ENCODE measurements around the gene ELFN2. TPM values are rescaled to one million over a fixed set of nuclear protein-coding genes. Genes with fewer than 3 reads are reported as not detected.

The ELFN2 gene
- total and polyA plus RNA-seq, 2 of the 13 experiments (the other 11 are each of a cell fraction or from before 2014, with no cell fraction given): 0.01 TPM; not detected in 1

GRCh38 chr22:37426706-37427134 lies 559 bp downstream of the ELFN2 start:
- no peak overlapping the region for H3K4me3 ChIP-seq (replicated peaks in 1 of 3; ENCODE audit: insufficient read depth in 1 of 3, low read depth in 2 of 3, low read length in 3 of 3)
- H3K9me3 ChIP-seq (ENCODE audit: low read length): no peaks in the 10 kb centered on the region
- no TSS peak for BruUV-seq (replicated peaks)
- CTCF ChIA-PET (ENCODE audit: low intra/inter-chr PET ratio, low total read pairs): no interaction called here
- no peak overlapping the region for H3K9ac ChIP-seq (ENCODE audit: insufficient read depth, low read depth, low read length)
- POLR2A ChIA-PET: no interaction called here
- H3K4me1 ChIP-seq (ENCODE audit: insufficient read depth, low read length): peaks cover 7% of the 10 kb centered on the region
- H4K20me1 ChIP-seq (ENCODE audit: insufficient read depth, low read length): peaks cover 7% of the 10 kb centered on the region; the same call in 1 of the 2 replicates
- H3K27ac ChIP-seq (ENCODE audit: extremely low read length, insufficient read depth, low read length): no peak overlapping the region
- FAIRE-seq (no peak), DNase-seq (ENCODE audit: low spot score) (no peak), ATAC-seq (no peak)
- H3K27me3 ChIP-seq (ENCODE audit: control insufficient read depth in 1 of 2, insufficient read depth in 2 of 2, low read length in 2 of 2): peaks cover 15 to 62% of the 10 kb centered on the region in 2 experiments
- no peaks in the 10 kb centered on the region for H3K36me3 ChIP-seq (replicated peaks in 1 of 2; ENCODE audit: control insufficient read depth in 1 of 2, insufficient read depth in 2 of 2, low read length in 2 of 2)
- no peaks in the 10 kb centered on the region for H3K79me2 ChIP-seq (ENCODE audit: insufficient read depth, low read length)
- H3K4me2 ChIP-seq (ENCODE audit: low read depth, low read length): no peak overlapping the region
- TF ChIP-seq RELA (CRISPR knock-in tag; IDR thresholded peaks at IDR 0.05) (no peak), ZNF136 (CRISPR knock-in tag; IDR thresholded peaks at IDR 0.05; ENCODE audit: low read depth) (no peak), ZEB1 (IDR thresholded peaks at IDR 0.05; ENCODE audit: insufficient replicate concordance, low read depth) (no peak), ZNF597 (CRISPR knock-in tag; IDR thresholded peaks at IDR 0.05) (no peak), FOSL1 (CRISPR knock-in tag; IDR thresholded peaks at IDR 0.05; ENCODE audit: borderline replicate concordance) (no peak), ZNF772 (CRISPR knock-in tag; IDR thresholded peaks at IDR 0.05) (no peak), ZNF878 (CRISPR knock-in tag; IDR thresholded peaks at IDR 0.05) (no peak), MYPOP (CRISPR knock-in tag; IDR thresholded peaks at IDR 0.05) (no peak), HNRNPUL1 (IDR thresholded peaks at IDR 0.05; ENCODE audit: low read depth, low read length) (no peak), ZNF761 (CRISPR knock-in tag; conservative IDR thresholded peaks at IDR 0.05) (no peak), MAZ (IDR thresholded peaks at IDR 0.05; ENCODE audit: borderline replicate concordance, low read depth, low read length) (no peak), MAZ (CRISPR knock-in tag; IDR thresholded peaks at IDR 0.05; ENCODE audit: low read depth) (no peak), ZNF280D (CRISPR knock-in tag; IDR thresholded peaks at IDR 0.05) (no peak), ZBTB44 (CRISPR knock-in tag; IDR thresholded peaks at IDR 0.05) (no peak)
- no peak overlapping the region for H2AFZ ChIP-seq (ENCODE audit: low read length)
- WGBS (ENCODE audit: low lambda C conversion rate): 27% methylated on average over 14 of the region's 24 CpGs
- in situ Hi-C loops (cut with HindIII; ENCODE audit: extremely low pct_ligation_motif_present, low pct_unique_long_range_greater_than_20kb) (no loop called here), intact Hi-C loops (cut with micrococcal nuclease; ENCODE audit: unreplicated experiment) (no loop called here)

All from HepG2 (cell line).